ENCODE measurements around the gene CALY.

Gene CALY

GRCh38 chr10:133355991-133356390, 19.3 kb upstream of the CALY start:
- no peak for DNase-seq (ENCODE audit: low read depth in 1 of 2, low spot score in 1 of 2)
- no peak overlapping the region for H3K4me3 ChIP-seq (replicated peaks; ENCODE audit: insufficient read depth, low read length)
- H3K27me3 ChIP-seq (ENCODE audit: insufficient read depth, poor library complexity, severe bottlenecking), result peaks cover 5% of the 10 kb centered on the region
- H3K27ac ChIP-seq (replicated peaks), result no peak overlapping the region
- TF ChIP-seq SPI1 (IDR thresholded peaks at IDR 0.05; ENCODE audit: borderline replicate concordance, low read depth), result no peak
- TF ChIP-seq CTCF (IDR thresholded peaks at IDR 0.05; ENCODE audit: insufficient read depth, low read length), result no peak
- TF ChIP-seq POLR2AphosphoS5 (IDR thresholded peaks at IDR 0.05; ENCODE audit: low read depth), result no peak
- no peak for TF ChIP-seq GABPA (IDR thresholded peaks at IDR 0.05; ENCODE audit: low read depth)
- no peak for TF ChIP-seq REST (IDR thresholded peaks at IDR 0.05; ENCODE audit: insufficient replicate concordance, low read depth)

GRCh38 chr10:133355266-133355665, 18.6 kb upstream of the CALY start:
- no peak for TF ChIP-seq CTCF (IDR thresholded peaks at IDR 0.05; ENCODE audit: insufficient read depth, low read length)
- no peak for TF ChIP-seq GABPA (IDR thresholded peaks at IDR 0.05; ENCODE audit: low read depth)
- TF ChIP-seq SPI1 (IDR thresholded peaks at IDR 0.05; ENCODE audit: borderline replicate concordance, low read depth), result no peak
- TF ChIP-seq POLR2AphosphoS5 (IDR thresholded peaks at IDR 0.05; ENCODE audit: low read depth), result no peak
- no peak for TF ChIP-seq REST (IDR thresholded peaks at IDR 0.05; ENCODE audit: insufficient replicate concordance, low read depth)
- Histone ChIP-seq H3K27me3 (ENCODE audit: insufficient read depth, poor library complexity, severe bottlenecking) (peaks cover 5% of the 10 kb centered on the region), H3K4me3 (replicated peaks; ENCODE audit: insufficient read depth, low read length) (no peak overlapping the region), H3K27ac (replicated peaks) (no peak overlapping the region)
- DNase-seq (ENCODE audit: low read depth in 1 of 2, low spot score in 1 of 2), result no peak

- no peak overlapping the region for H3K27ac ChIP-seq (replicated peaks)
- no peak overlapping the region for H3K4me3 ChIP-seq (replicated peaks; ENCODE audit: insufficient read depth, low read length)
- DNase-seq (ENCODE audit: low read depth in 1 of 2, low spot score in 1 of 2), result no peak
- no peak for TF ChIP-seq GABPA (IDR thresholded peaks at IDR 0.05; ENCODE audit: low read depth)
- TF ChIP-seq REST (IDR thresholded peaks at IDR 0.05; ENCODE audit: insufficient replicate concordance, low read depth), result no peak
- TF ChIP-seq CTCF (IDR thresholded peaks at IDR 0.05; ENCODE audit: insufficient read depth, low read length), result no peak
- TF ChIP-seq SPI1 (IDR thresholded peaks at IDR 0.05; ENCODE audit: borderline replicate concordance, low read depth), result no peak
- TF ChIP-seq POLR2AphosphoS5 (IDR thresholded peaks at IDR 0.05; ENCODE audit: low read depth), result no peak
- peaks cover 5% of the 10 kb centered on the region for H3K27me3 ChIP-seq (ENCODE audit: insufficient read depth, poor library complexity, severe bottlenecking)
These were observed 18.1 kb upstream of the CALY start for GRCh38 chr10:133354672-133355240.
